ENCODE results near the gene CBFA2T3. TPM values are rescaled to one million over a fixed set of nuclear protein-coding genes. Genes with fewer than 3 reads are reported as not detected.

The CBFA2T3 gene
- total RNA-seq, 1 experiment from 2014 or later = not detected

DNA sequence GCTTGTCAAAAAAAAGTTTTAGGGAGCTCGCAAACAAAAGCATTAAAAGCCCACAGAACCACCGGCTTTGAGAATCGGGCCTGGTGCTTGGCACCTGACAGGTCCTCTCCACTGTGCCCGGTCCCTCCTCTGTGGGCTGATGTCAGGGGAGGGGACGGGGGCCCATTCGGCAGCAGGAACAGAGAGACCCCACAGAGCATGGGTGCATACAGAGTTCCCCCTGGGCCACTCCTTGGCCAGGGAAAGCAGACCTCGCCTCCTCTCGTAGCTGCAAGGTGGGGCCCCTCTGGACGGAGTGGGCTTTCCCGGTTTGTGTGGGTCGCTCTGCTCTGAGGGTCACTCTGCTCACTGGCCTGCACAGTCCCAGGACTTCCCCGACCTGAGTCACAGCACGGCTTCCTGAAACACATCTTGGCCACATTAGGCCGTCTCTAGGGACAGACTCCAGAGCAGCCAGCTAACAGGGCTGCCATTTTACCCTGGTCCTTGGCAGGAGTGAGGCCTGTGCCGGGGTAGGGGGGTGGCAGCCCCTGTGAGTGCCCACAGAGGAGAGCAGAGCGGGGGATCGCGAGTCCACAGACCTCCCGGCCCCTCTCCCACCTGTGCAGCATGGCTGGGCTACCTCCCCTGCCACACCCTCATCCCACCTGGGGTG lies 11.1 kb downstream of the CBFA2T3 start:
- no peak for DNase-seq (ENCODE audit: extremely low read depth, low read depth)

GRCh38 chr16:88965411-88965810 lies 11.6 kb downstream of the CBFA2T3 start:
- DNase-seq (ENCODE audit: extremely low read depth, low read depth) = no peak

GRCh38 chr16:88964636-88965035 lies 12.4 kb downstream of the CBFA2T3 start:
- no peak for DNase-seq (ENCODE audit: extremely low read depth, low read depth)

- DNase-seq (ENCODE audit: extremely low read depth, low read depth) = no peak
These were observed 13.4 kb downstream of the CBFA2T3 start for GRCh38 chr16:88963583-88963982.

DNA sequence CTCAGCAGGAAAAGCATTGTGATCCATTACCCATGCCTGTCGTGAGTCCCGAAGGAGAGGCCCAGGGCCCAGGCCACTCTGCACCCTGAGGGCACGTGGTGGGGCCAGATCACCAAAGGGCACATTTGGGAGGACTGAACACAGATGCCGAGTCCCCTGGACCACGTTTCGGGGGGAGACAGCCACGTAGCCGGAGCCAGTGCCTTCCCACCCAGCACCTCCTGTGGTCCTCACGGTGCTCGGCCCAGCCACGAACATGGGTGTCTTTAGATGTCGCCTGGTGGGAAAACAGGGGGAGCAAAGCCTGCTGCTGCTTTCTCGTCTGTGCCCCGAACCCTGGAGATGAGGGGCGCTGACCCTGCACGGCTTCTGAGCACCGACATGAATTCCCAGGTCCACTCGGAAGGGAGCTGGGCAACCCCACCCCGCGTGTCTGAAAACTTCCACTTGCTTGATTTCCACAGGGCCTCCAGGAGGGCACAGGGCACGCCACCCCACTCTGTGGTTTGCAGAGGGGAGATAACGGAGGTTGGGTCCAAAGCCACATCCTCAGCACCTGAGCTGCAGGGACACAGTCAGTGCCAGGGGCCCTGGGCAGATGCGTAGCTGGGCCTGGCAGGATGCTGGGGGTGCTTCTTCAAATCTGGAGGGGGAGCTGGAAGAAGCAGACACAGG lies 14.4 kb downstream of the CBFA2T3 start:
- DNase-seq (ENCODE audit: extremely low read depth, low read depth) = no peak

- no peak for DNase-seq (ENCODE audit: extremely low read depth, low read depth)
These were observed 16.0 kb downstream of the CBFA2T3 start for GRCh38 chr16:88961011-88961410.

DNA sequence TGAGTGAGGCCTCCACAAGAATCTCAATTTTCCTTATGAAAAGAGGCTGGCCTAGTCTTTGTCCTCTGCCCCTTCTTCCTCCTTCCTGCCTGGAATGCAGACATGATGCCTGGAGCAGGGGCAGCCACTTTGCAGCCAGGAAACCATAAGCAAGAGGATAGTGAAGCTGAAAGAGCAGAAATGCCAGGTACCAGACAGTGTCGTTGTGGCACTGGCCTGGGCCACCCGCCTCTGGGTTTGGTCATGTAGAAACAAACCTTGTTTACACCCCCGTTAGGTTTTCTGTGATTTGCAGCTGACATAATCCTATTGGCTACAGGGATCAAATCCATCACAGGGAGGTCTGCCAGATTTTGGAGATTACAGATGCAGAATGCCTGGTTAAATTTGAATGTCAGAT lies 16.5 kb downstream of the CBFA2T3 start:
- no peak for DNase-seq (ENCODE audit: extremely low read depth, low read depth)

DNA sequence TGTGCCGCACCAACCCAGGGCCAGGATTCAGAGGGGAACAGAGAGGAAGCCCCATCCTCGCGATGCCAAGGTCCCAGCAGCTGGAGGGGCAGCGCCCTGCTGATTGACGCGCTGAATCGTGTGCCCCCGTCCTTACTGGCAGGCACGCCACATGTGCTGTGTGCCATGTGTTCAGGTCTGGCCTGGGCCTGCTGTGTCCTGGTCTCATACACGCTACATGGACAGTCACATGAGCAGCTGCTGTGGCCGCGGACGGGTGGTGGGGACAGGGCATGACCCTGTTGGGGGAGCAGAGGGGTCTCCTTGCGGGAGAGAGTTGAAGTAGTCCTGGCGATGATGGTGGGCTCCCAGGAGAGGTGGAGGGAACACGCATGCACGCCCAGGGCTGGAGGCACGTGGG lies 18.0 kb downstream of the CBFA2T3 start:
- no peak for DNase-seq (ENCODE audit: extremely low read depth, low read depth)

DNA sequence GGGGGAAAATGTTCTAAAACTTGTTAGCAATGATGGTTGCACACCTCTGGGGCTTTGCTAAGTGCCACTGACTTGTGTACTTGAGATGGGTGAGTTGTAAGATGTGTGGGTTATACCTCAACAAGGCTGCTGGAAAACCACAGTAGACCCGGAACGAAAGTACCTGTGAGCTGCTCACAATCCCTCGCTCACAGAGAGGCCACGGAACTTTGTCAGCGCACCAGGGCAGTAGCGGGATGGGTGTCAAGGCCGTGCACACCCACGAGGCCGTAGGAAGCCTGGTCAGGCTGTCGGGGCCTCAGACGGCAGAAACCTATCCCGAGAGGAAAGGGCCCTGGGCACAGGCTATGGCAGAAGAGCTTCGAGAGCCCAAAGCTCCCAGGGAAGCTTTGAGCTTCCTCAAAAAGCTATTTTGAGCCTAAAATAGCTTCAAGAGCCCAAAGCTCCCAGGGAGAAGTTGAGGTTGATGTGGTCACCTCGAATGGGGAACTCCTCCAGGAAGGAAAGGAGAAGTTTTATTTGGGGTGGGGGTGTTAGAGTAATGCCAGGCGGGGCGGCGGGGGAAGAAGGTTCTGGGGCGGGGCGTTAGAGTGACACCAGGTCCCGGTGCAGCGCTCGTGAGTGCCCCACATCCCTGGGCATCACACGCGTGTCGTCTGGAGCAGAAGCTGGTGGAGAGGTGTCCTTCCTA lies 19.0 kb downstream of the CBFA2T3 start:
- no peak for DNase-seq (ENCODE audit: extremely low read depth, low read depth)

- no peak for DNase-seq (ENCODE audit: extremely low read depth, low read depth)
These were observed 19.6 kb downstream of the CBFA2T3 start for GRCh38 chr16:88957433-88957767.

DNA sequence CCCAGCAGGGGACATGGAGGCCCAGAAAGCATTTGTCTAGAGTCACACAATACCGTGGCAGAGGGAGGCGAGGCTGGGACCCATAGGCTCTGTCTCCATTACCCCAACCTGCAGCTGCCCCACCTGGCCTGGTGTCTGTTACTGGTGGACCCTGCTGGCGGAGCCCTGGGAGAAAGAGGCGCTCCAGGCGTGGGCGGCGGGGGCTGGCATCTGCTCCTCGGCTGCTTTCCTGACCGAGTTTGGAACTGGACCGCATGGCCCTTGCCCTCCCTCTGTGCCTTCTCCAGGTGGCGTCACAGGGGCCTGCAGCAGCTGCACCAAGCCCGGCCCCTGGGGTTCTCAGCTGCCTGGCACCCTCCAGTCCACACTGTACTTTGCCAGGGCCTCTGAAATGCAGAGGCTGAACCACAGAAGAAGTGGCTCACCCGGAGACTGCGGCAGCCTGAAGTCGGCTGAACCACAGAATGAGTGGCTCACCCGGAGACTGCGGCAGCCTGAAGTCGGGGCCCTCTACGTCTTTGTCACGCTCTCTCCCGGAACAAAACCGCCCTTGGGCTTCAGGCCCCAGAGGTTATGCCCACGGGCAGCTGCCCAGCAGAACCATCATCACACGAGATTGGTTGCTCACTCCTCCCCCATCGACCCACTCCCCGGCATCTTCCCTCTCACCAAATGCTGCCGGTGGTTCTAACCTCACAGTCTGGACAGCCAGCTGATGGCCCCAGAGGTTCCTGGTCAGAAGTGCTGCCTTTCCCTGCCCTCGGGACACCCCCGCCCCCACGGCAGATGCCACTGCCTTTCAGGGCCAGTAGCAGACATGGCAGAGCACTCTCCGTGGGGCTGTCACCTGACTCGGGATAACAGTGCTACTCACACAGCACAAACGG lies 20.2 kb downstream of the CBFA2T3 start:
- DNase-seq (ENCODE audit: extremely low read depth, low read depth) = no peak

DNA sequence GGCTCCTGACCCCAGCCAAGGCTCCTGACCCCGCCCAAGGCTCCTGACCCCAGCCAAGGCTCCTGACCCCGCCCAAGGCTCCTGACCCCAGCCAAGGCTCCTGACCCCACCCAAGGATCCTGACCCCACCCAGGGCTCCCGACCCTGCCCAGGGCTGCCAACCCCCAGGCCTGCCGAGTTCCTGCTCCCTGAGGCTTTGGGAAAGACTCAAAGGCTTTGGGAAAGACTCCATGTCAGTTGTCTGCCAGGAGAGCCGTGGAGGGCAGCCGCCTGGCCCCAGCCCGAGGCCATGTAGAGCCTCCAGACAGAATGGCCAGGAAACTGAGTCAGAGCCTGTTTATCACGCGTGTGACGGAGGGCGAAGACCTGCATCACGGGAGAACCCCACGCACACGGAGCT lies 21.1 kb downstream of the CBFA2T3 start:
- DNase-seq (ENCODE audit: extremely low read depth, low read depth) = no peak

- DNase-seq (ENCODE audit: extremely low read depth, low read depth) = no peak
These were observed 23.9 kb downstream of the CBFA2T3 start for GRCh38 chr16:88953003-88953690.

DNA sequence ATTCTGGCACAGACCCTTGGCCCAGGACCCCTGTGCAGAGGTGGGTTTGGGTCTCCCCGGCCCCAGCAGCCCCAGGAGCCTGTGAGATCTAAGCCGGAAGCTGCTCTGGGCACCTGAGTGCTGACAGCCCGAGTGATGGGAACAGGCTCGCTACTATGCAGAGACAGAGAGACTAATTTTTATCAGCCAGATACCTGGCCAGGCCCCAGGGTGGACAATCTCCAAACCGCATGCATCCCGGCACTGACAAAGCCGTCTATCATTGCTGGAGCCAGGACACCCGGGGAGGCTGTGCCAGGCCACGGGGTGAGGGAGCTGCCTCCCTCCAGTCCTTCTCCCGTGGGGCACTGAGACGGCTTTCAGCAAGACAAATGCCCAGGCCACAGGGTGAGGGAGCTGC lies 25.0 kb downstream of the CBFA2T3 start:
- DNase-seq (ENCODE audit: extremely low read depth, low read depth) = no peak

DNA sequence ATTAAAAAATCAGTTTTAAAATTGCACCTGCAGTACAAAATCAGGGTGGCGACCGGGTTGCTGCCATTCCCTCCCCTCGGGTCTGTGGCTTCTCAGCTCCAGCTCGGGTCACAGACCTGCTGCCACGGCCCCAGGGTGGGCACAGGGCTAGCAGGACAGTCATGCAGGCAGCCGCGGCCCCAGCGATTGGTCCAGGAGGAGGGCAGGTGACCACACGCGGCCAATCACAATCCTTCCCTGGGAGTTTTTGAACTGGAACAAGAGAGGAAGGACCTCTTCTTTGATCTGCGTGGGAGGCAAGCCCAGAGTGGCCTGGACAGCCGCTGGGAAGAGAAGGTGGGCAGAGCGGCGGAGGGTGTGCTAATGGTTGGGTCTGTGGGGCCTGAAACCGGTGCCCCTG lies 25.5 kb downstream of the CBFA2T3 start:
- no peak for DNase-seq (ENCODE audit: extremely low read depth, low read depth)

DNA sequence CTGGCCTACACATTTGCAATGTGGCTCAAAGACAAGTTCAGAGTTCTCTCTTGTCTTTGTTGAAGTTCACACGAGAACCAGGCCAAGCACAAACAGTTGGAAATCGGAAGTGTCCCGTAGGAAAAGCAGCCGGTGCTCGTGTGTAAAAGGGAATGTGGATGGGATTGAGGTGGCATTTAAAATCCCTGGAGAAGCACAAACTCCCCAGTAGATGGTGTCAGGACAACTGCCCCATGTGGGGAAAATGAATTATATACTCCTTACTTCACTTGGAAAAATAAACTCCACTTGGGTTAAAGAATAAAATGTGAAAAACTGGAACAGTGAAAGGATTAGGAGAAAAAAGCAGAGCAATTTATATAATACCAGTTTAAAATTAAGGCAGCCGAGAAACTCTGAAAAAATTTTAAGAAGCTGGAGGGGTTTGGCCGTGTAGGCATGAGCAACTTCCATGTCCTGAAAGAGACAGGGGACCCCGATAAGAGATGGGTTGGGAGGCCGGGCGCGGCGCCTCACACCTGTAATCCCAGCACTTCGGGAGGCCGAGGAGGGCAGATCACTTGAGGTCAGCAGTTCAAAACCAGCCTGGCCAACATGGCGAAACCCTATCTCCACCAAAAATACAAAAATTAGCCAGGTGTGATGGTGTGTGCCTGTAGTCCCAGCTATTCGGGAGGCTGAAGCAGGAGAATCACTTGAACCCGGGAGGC lies 28.1 kb downstream of the CBFA2T3 start:
- no peak for DNase-seq (ENCODE audit: extremely low read depth, low read depth)

DNA sequence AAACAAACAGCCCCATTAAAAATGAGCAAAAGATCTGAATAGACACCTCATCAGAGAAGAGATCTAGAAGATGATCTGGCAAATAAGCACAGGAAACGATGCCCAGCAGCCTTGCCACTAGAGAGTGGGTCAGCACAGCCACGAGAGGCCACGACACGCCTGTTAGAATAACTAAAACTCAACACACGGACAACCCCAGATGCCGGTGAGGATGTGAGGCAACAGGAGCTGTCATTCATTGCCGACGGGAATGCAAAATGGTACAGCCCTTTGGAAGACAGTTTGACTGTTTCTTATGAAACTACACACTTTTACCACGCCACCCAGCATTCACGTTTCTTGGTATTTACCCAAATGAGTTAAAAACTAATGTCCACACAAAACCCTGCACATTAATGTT lies 31.5 kb downstream of the CBFA2T3 start:
- DNase-seq (ENCODE audit: extremely low read depth, low read depth) = no peak

GRCh38 chr16:88943741-88944140 lies 33.3 kb downstream of the CBFA2T3 start:
- no peak for DNase-seq (ENCODE audit: extremely low read depth, low read depth)

DNA sequence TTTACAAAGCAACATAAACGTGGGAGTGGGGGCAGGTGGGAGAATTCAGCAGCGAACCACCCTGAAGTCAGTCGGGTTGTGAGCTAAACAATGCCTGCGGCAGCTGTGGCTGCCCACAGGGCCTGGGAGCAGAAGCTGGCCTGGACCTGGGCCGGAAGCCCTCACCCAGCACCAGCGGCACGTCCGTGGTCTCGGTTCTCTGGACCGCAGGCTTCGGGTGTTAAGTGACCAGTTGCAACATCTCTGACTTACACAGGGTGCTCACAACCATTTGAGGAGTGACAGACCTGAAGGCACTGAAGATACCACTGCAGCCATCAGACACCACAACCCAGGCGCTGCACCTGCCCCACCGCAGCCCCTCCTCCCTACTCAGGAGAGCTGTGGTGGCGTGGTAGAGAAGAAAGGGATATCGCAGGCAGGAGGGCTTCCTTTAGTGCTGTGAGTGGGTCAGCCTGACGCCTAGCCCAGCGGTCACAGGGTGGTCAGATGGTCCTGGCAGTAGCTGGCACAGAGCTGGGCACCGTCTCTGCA lies 33.8 kb downstream of the CBFA2T3 start:
- DNase-seq (ENCODE audit: extremely low read depth, low read depth) = no peak
